Neuron (in vitro differentiated cells): ENCODE results near the gene GNS.

Experiments
- H2AFZ ChIP-seq: one replicate; pipeline ENCODE4 v1.6.1; 2013; ENCODE audit warnings: low read depth, mild to moderate bottlenecking, inconsistent platforms, low read length, moderate library complexity
- H3K27me3 ChIP-seq: one replicate; pipeline ENCODE4 v1.6.1; 2013; ENCODE audit warnings: low read length; ENCODE audit not compliant: insufficient read depth
- H3K36me3 ChIP-seq: one replicate; pipeline ENCODE4 v1.6.1; 2013; ENCODE audit warnings: low read length; ENCODE audit not compliant: insufficient read depth
- H3K4me1 ChIP-seq: one replicate; pipeline ENCODE4 v1.6.1; 2013; ENCODE audit warnings: low read length; ENCODE audit not compliant: insufficient read depth
- H3K4me3 ChIP-seq: 2 replicates; pipeline ENCODE4 v1.5.1; 2013; ENCODE audit warnings: mild to moderate bottlenecking, low read length, moderate library complexity
- H3K9me3 ChIP-seq: one replicate; pipeline ENCODE4 v1.6.1; 2013; ENCODE audit warnings: low read length

GNS gene

DNA sequence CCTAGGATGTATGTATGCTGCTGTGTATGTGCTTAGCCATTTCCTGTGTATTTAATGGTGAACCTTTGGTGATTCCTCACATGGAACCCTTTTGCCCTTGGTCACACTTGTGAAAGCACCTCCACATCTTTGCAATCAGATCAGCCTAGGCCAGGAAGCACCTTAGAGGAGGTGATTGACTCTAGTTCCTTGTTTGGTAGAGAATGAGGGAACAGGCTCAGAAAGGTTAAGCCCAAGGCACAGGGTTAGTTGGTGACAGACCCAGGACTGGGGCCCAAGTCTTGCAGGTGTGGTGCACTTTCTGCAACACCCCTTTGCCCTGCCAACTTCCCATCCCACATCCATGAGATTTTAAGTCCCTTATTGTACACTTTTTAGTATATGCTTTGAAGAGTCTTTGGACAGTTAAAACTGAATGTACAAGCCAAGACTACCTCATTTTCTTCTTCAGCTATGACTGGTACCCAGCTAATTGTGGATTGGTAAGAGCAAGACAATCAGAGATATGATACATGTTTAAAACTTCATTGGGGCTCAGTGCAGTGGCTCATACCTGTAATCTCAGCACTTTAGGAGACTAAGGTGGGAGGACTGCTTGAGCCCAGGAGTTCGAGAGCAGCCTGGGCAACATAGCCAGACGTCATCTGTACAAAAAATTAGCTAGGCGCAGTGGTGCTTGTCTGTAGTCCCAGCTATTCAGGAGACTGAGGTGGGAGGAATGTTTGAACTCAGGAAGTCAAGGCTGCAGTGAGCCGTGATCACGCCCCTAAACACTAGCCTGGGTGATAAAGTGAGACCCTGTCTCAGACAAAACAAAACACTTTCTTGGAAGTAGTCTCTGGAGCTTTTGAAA lies 77.8 kb downstream of the GNS start:
- Histone ChIP-seq H2AFZ (no peak overlapping the region), H3K4me3 (no peak overlapping the region), H3K9me3 (no peaks in the 10 kb centered on the region), H3K4me1 (no peaks in the 10 kb centered on the region), H3K36me3 (no peaks in the 10 kb centered on the region), H3K27me3 (no peaks in the 10 kb centered on the region)

DNA sequence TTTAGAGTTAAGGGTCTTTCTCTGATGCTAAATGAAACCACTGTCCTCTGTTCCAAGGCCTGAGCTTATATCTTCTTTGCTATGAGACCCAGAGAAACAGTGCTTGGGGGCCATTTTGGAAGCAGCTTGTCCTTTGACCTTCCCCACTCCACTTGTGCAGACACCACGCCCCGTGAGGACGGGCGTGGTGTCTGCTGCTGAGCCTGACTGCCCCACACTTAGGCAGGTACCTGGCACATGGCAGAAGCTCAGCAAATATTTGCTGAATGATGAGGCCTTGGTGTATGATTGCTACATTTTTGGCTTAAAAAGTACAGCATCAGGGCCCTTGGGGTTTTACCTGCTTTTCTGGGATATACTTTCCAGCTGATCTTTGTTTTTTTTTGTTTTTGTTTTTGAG lies 79.0 kb downstream of the GNS start:
- Histone ChIP-seq H3K4me3 (no peak overlapping the region), H3K4me1 (no peaks in the 10 kb centered on the region), H3K9me3 (no peaks in the 10 kb centered on the region)

DNA sequence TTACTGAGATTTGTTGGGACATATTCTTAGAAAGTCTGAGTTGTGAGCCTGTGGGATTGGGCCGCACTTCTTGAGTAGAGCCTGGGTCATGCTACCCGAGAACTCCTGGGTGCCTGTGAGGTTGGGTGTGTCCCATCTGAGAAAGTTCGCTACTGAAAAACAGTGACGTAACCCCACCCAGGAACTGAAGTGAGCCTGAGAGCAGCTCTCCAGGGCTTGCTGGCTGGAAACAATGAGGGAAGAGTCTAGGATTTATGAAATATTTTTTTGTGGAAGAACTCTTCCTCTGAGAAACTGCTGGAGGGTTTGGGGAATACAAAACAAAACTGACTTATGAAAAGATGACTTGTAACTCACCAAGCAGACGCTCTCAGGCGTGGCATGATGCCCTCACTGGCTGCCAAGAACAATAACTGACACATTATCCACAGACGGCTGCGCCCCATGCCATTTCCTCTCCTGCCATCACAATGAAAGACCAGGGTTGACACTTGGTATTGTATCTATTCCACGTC lies 79.7 kb downstream of the GNS start:
- Histone ChIP-seq H3K27me3 (no peaks in the 10 kb centered on the region), H3K36me3 (no peaks in the 10 kb centered on the region), H3K4me3 (no peak overlapping the region), H2AFZ (no peak overlapping the region), H3K4me1 (no peaks in the 10 kb centered on the region), H3K9me3 (no peaks in the 10 kb centered on the region)

More for the DNA sequence above, 79.0 kb downstream of the GNS start:
- Histone ChIP-seq H2AFZ (no peak overlapping the region), H3K36me3 (no peaks in the 10 kb centered on the region), H3K27me3 (no peaks in the 10 kb centered on the region)

DNA sequence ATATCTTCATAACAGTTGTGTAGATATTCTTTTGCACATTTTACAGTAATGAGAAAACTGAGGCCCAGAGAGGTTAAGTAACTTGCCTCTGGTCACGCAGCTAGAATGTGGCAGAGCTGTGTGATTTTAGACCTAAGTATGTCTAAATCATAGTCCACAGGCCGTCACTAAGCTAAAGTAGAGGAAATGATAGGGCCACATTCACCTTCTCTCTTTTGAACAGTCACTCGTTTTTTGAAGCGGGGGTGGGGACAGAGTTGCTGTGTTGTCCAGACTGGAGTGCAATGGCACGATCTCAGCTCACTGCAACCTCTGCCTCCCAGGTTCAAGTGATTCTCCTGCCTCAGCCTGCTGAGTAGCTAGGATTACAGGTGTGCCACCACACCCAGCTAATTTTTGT lies 80.4 kb downstream of the GNS start:
- Histone ChIP-seq H3K9me3 (no peaks in the 10 kb centered on the region), H3K36me3 (no peaks in the 10 kb centered on the region), H3K4me3 (no peak overlapping the region), H3K4me1 (no peaks in the 10 kb centered on the region), H3K27me3 (no peaks in the 10 kb centered on the region), H2AFZ (no peak overlapping the region)

DNA sequence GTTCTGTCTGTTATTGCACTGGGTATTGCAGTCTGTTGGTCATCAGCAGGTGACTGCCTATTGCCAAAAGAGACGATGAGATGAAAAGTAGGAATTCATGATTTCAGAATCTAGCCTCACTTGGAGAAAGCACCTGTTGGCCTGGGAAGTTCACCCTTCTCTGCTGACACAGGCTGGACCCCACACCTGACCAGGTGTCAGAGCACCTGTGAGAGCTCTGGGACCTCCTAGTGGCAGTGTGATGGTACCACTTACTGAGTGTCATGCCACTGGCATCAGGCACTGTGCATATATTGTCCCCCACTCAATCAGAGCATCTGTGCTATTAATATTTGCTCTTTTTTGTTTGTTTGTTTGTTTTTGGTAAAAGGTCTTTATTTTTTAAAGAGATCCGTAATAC lies 81.0 kb downstream of the GNS start:
- Histone ChIP-seq H3K27me3 (no peaks in the 10 kb centered on the region), H3K36me3 (no peaks in the 10 kb centered on the region), H2AFZ (no peak overlapping the region), H3K4me1 (no peaks in the 10 kb centered on the region), H3K4me3 (no peak overlapping the region), H3K9me3 (no peaks in the 10 kb centered on the region)

DNA sequence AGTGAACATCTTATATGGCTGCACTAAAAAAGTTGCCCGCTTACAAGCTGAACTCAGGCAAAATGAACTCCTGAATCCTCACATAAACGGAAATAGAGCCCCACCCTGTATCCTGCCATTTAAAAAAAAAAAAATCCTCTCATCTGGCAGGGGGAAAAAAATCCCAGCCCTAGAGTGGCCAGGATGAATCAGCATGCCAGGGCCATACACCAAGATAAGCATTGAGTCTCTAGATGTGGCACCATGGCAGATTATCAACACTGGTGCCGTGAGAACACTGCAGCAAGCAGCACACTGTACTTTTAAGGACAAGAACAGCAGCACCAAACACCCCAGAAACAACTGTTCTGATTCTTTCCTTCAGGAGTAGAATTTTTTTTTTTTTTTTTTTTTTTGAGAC lies 83.4 kb downstream of the GNS start:
- Histone ChIP-seq H2AFZ (no peak overlapping the region), H3K4me1 (no peaks in the 10 kb centered on the region), H3K36me3 (no peaks in the 10 kb centered on the region), H3K4me3 (no peak overlapping the region), H3K9me3 (no peaks in the 10 kb centered on the region), H3K27me3 (no peaks in the 10 kb centered on the region)

DNA sequence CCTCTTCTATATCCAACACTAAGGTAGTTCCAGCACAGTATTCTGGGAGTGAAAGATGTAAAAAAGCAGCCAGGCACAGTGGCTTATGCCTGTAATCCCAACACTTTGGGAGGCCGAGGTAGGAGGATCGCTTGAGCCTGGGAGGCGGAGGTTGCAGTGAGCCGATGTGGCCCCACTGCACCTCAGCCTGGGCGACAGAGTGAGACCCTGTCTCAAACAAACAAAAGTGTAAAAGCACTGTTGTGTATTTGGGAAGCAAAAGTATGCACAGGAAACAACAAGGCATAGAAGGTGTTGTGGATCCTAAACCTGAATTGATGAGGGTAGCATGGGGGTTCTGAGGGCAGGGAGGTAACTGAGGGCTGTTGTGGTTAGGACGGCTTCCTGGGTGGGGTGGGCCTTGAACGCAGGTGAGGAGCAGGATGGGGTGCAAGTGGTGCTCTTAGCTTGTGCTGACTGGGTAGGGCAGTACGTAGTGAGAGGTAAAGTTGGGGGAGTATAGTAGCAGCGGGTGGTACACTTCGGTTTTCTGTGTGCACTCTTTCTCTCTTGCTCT lies 84.8 kb downstream of the GNS start:
- H3K4me1 ChIP-seq: peaks cover 2% of the 10 kb centered on the region
- H3K4me3 ChIP-seq: no peak overlapping the region
- no peaks in the 10 kb centered on the region for H3K9me3 ChIP-seq
- H3K27me3 ChIP-seq: no peaks in the 10 kb centered on the region
- H3K36me3 ChIP-seq: no peaks in the 10 kb centered on the region
- no peak overlapping the region for H2AFZ ChIP-seq

DNA sequence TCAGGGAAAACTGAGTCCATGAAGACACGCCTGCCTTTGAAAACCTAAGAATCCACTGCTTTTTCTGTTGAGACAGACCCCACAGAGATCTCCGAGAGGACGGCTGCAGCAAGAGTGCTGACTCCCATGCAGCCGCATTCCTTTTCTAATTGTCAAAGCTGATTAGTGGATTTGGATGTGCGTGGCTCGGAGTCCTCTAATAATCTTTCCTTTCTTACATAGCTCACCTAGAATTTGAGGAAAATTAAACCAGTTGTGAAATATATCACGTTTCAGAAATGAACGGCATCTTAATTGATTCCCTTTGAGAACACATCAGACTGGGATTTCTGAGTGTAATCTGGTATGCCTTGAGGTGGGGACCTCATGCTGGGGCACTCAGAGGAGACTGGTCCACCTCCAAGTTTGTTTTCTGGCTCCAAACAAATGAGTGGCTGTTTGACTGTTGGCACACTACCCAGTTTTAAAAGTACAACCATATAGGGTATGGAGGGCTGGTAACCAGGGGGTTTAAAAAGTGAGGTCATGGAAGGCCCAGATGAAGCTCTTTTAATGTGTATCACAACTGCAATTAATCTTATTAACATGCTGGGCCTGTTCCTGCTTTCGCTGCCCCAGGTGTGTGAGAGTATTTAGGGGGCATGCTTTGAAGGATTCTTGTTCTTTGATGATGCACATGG lies 85.6 kb downstream of the GNS start:
- peaks cover 6% of the 10 kb centered on the region for H3K4me1 ChIP-seq
- no peaks in the 10 kb centered on the region for H3K9me3 ChIP-seq
- H2AFZ ChIP-seq: no peak overlapping the region
- H3K36me3 ChIP-seq: no peaks in the 10 kb centered on the region
- no peaks in the 10 kb centered on the region for H3K27me3 ChIP-seq
- no peak overlapping the region for H3K4me3 ChIP-seq

DNA sequence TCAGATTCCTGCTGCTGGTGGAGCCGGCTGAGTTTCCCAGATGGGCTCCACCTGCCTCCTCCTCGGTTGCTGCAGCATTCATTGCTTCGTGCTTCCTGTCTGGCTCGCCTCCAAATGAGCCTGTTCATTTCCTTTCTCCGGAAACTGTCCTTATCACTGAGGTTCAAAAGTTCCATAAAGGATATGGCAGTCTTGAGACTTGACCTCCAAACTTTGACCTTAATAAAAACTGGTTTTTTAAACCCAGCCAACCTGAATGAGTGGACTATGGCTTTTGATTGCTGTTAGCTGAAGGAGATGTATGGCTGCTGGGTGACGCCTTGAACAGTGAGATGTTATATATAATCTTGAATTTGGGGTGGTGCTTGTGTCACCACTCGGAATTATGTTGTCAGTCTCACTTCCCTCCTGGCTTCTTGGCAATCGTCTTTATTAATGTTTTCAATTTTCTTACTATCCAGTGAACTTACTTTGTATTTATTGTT lies 86.2 kb downstream of the GNS start:
- H3K9me3 ChIP-seq: no peaks in the 10 kb centered on the region
- no peaks in the 10 kb centered on the region for H3K36me3 ChIP-seq
- no peaks in the 10 kb centered on the region for H3K27me3 ChIP-seq
- H2AFZ ChIP-seq: no peak overlapping the region
- no peak overlapping the region for H3K4me3 ChIP-seq
- H3K4me1 ChIP-seq: peaks cover 6% of the 10 kb centered on the region

DNA sequence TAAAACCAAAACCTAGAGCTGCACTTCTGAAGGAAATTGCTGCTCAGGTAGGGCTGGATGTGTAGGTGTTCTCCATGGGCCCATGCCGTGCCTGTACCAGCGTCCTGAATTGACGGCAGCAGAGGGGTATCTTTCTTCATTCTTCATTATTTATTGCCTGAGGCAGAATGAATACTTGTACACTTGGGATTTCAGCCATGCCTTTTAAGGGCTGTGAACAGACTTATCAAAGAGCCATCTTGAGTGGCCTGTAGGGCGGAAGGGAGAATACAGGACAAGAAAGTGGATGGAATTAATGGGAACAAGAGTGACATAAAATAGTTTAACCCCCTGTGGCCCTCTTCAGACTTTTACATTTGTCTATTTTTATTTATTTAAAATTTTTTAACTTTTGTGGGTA lies 87.5 kb downstream of the GNS start:
- no peaks in the 10 kb centered on the region for H3K36me3 ChIP-seq
- no peaks in the 10 kb centered on the region for H3K9me3 ChIP-seq
- no peak overlapping the region for H3K4me3 ChIP-seq
- H3K27me3 ChIP-seq: no peaks in the 10 kb centered on the region
- H3K4me1 ChIP-seq: peaks cover 6% of the 10 kb centered on the region
- H2AFZ ChIP-seq: no peak overlapping the region

DNA sequence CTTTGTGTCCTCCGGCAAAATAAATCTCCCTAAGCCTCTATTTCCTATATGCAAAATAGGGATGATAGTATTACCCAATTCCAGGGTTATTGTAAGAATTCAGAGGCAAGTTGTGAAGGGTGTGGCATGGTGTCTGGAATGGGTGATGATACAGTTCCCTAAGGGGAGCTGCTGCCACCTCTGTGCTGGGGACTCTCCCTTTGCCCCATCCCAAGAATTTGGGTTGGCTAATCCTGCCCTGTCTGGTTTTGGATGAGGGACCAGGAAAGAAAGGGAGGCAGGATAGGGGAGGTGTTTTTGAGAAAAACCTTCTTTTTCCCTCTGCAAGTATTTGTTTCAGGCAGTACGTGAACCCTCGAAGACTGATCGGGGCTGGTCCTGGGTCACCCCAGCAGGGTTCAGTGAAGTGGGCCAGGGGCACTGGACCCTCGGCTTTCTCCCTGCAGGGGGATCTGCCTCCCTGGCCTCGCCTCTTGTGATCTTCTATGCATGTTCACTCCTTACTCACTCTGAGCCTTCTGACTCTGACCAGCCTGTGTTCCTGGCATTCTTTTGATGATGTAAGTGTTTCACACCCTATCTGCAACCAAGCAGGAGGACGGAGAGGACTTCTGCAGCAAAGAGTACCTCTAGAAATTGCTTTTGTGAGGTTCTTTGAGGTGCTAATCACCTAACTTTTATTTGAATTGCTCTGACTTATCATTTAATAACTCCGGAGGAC lies 88.1 kb downstream of the GNS start:
- Histone ChIP-seq H3K4me1 (peaks cover 6% of the 10 kb centered on the region), H3K27me3 (no peaks in the 10 kb centered on the region), H3K36me3 (no peaks in the 10 kb centered on the region)

DNA sequence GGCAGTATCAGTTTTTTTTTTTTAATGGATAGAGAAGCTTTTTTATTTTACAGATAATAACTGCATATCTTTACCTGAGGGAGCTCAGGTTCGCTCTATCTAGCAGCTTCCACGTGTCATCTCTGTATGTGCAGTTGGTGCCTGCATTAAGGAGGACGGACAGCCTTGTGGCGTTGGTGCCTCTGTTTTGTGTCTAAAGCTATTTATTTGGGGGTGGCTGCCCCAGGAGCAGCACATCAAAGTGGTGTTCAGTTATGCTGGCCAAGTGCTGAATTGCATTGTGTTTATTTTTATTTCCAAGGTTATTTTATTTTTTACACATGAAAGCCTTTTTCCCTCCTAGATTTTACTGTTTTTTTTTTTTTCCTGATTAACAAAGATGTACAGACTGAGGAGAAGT lies 89.2 kb downstream of the GNS start:
- peaks cover 6% of the 10 kb centered on the region for H3K4me1 ChIP-seq

More for the DNA sequence above, 88.1 kb downstream of the GNS start:
- no peaks in the 10 kb centered on the region for H3K9me3 ChIP-seq
- H2AFZ ChIP-seq: no peak overlapping the region
- no peak overlapping the region for H3K4me3 ChIP-seq

More for the DNA sequence above, 89.2 kb downstream of the GNS start:
- H2AFZ ChIP-seq: no peak overlapping the region
- no peaks in the 10 kb centered on the region for H3K9me3 ChIP-seq
- H3K27me3 ChIP-seq: no peaks in the 10 kb centered on the region
- no peaks in the 10 kb centered on the region for H3K36me3 ChIP-seq
- H3K4me3 ChIP-seq: no peak overlapping the region
